Mucosa of gallbladder (tissue), 1 donor: ENCODE results near the gene PCA3. TPM values are rescaled to one million over a fixed set of nuclear protein-coding genes. Genes with fewer than 3 reads are reported as not detected.
A peak's percentile ranks its signal among the peaks of the same experiment; 100 is the strongest.

ENCODE experiments used
- DNase-seq: peaks from one replicate; pipeline ENCODE4 v3.0.0-alpha.2; 2020; ENCODE audit warnings: low spot score
- total RNA-seq: library from RNA; stranded (reverse); gene quantifications from one replicate; pipeline ENCODE4 v1.2.1, GENCODE V29; 2021
- donor health status: DM: no; HTN: no; CAD: no.

The PCA3 gene
- total RNA-seq, 1 donor from 2014 or later, result not detected

DNA sequence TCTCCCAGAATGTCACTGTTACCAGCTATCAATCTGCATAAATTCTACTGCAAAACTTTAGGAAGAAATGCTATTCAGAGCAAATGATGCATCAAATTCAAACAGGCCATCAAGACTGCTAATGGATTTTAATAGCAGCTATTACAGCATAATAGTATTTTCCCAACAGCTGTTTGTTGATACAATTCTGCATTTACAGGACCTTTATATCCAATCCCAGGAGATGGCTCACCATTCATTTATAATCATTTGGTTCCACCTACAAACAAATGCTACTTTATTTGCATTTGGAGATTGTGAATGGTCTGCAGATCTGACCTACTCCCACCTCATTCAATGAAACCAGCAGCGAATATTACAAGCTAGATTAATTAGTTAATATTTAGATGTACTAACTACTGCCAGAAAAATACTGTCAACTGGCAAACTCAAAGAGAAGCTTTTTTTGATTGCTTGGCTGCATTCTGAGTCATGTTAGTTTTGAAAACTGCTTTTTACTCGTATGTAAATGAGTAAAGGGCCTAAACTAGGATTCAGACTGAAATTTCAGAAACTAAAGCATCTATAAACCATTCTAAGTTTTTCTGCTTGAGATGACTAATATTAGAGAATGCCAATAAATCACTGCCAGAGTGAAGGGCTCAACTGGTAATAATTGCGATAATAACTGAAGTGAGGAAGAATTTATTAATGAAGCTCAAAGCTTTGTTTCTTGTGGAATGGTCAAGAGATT is 7.1 kb upstream of the PCA3 start:
- DNase-seq, result no peak

DNA sequence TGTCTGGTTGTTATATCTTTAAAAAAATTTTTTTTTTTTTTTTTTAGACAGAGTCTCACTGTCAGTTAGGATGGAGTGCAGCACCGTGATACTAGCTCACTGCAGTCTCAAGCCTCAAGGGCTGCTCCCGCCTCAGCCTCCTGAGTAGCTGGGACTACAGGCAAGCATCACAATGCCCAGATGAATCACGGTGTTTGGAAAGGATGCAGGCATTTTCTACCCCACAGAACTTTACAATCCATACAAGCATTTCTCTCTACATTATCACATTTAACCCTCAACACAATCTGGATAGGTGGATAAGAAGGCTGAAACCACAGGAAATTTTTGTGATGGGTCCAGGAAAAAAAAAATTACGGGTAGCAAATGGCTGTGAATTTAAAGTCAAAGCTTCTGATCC is 5.8 kb upstream of the PCA3 start:
- DNase-seq, result no peak

DNA sequence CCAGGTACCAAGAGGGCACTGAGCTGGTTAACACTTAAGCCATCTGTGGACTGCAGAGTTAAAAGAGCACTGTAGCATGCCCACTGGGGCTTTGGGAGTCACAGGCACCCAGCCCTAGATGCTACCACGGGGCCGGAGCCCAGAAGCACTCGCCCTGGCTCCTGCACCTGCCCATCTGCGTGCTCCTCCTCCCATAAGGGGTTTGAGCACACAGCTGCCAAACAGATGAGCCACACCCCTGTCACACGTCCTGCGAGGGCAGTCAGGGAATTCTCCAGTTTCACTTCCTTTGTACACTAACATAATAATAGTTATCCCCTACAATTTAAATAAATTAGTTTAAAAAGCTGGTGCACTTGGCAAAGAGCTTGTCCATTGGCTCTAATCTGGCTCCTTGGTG is 4.5 kb upstream of the PCA3 start:
- DNase-seq, result no peak

DNA sequence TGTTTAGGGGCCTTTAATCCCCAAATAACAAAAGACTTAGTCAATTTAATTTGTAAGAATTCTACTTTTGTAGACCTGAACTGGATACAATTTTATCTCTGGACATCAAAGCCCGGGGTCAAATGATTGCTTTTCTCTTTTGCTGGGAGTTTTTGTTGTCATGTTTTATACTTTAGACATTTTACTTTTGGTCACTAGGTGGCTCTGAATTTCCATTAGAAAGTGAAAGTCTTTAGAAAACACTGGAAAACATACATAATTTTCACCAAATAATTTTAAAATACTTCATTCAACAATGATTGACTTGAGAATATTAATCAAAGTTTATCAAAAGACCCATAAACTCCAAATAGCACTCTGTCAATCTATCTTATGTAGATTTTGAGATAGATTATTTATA is 2.8 kb upstream of the PCA3 start:
- DNase-seq, result no peak

DNA sequence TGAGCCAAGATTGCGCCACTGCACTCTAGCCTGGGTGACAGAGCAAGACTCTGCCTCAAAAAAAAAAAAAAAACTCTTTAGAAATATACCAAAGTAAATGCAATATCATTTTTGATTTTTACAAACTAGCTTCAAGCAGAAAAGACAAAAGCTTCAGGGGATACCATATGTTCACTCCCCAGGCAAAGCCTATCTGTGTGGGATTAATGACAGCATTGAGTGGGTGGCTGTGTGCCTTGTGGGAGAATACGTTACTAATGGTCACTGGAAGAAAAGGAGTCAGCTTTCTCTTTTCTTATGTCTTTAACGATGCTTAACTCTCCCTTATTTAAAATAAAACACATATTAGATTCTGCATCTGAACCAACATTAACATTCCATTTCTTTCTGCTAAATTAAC is 1.9 kb downstream of the PCA3 start:
- DNase-seq, result no peak

DNA sequence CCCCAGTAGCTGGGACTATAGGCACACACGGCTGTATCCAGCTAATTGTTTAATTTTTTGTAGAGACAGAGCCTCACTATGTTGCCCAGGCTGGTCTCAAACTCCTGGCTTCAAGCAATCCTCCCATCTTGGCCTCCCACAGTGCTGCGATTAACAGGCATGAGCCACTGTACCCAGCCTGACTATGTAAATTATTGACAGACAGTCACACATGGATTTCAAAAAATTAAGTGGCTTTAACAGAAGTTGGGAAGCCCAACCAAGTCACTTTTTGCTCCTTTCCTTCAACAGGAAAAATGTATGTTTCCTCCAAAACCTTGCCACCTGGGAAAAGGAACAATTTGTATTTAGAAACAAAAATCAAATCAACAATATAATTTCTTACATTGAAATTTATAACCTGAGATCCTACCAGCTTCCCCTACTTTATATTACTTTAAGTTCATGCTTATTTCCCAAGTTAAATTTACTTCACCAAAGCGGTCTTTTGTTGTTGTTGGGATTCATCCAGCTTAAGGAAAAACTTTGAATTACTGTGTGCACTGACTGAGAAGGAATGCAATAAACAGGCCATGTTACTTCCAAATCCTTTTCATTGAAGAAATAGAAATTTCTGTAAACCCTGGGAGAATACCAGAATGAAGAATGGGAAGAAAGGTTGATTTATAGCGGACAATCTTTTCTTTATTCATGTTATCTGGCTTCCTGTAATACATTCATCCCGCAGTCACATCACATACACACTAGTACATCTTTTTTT is 8.6 kb downstream of the PCA3 start:
- DNase-seq, result no peak

DNA sequence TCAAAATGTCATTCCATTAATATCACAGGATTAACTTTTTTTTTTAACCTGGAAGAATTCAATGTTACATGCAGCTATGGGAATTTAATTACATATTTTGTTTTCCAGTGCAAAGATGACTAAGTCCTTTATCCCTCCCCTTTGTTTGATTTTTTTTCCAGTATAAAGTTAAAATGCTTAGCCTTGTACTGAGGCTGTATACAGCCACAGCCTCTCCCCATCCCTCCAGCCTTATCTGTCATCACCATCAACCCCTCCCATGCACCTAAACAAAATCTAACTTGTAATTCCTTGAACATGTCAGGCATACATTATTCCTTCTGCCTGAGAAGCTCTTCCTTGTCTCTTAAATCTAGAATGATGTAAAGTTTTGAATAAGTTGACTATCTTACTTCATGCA is 20.6 kb downstream of the PCA3 start:
- no peak for DNase-seq

DNA sequence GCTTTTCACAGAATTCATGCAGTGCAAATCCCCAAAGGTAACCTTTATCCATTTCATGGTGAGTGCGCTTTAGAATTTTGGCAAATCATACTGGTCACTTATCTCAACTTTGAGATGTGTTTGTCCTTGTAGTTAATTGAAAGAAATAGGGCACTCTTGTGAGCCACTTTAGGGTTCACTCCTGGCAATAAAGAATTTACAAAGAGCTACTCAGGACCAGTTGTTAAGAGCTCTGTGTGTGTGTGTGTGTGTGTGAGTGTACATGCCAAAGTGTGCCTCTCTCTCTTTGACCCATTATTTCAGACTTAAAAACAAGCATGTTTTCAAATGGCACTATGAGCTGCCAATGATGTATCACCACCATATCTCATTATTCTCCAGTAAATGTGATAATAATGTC is 21.3 kb downstream of the PCA3 start:
- no peak for DNase-seq

DNA sequence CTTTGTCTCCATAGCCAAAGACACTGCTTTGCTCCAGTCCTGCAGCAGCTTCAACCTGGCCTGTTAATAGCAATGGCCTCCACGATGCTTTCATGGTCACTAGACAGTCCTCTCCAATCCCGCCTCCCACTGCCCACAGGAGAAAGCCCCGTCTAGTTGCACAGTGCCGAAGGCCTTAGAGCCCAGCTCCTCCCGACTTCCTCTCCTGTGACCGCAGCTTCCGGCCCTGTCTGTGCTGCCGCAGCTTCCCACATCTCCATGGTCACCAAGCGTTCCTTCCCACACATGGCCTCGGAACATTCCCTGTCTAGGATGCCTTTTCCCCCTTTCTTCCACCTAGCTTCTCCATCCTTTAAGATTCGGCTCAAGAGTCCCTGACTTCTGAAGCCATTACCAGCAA is 23.4 kb downstream of the PCA3 start:
- no peak for DNase-seq

DNA sequence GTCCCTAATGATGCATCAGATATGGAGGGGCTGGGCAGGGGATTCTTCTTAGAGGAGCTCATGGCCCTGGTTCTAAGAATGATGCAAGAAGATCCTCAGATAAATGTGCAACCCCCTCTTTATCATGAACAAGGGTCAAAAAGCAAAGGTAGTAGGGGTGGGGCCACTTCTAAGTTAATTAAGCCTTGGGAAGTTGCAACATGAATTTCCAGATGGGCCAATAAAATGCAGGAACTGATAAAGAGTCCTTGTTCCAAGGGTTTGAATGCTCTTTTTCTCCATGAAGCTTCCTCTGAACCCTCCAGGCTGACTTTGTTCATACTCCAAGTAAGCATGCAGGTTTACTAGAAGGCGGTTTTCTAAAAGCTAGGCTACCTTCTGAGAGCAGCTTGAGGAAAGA is 25.6 kb downstream of the PCA3 start:
- DNase-seq, result no peak

DNA sequence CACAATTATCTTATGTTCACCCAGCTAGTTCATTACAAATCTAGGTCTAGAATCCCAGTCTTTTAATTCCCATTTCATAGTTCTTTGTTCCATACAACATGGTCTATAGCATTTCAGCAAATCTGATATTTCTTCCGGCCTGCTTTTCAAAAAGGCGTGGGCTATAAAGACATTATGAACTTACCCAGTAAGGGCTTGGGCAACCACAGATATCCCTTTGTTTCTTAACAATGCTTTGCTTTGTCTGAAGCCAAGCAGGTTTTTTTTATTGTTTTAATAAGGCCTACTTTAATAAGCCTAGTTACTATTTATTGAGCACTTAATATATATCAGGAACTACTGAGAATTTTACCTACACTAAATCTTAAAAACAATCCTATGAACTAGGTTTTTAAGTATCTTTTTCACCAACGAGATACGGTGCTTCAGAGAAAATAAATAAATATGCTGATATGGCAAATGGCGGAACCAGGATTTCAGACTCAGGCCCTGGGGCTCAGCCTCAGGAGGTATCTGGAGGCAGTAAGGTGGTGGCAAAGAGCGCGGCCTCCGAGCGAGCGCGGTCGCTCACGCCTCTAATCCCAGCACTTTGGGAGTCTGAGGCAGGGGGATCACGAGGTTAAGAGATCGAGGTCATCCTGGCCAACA is 29.7 kb downstream of the PCA3 start:
- DNase-seq, result no peak

DNA sequence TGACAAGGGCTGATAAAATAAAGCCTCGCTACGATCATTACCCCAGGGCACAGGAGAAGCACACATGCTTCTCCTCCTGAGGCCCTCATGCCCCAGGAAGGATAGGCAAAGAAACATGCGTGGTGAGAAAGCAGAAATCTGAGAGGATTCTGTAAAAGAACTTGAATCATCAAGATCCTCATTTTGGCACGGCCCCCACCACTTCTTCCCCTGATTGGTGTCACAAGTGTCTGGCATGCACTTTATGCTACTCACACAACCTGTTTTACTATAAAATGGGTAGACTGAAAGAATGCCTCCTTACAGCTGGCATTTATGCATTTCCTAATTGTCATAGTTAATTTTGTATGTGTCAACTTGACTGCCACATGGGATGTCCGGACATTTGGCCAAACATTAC is 32.1 kb downstream of the PCA3 start:
- DNase-seq, result no peak

DNA sequence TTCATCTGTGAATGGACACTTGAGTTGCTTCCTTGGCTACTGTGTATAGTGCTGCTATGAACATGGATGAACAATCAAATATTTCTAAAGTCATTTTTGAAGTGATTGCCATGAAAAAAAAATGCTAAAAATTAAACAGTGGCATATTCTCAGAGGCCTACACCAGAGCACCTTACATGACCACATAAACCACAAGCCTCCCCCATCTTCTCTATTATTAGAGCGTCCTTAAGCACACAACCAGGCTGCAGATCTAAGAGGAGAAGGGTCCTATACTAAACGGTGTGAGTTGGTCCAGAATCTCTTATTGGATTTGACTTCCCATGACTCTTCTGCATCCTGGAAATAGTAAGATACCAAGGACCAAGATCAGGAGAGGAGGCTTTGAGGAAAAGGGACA is 34.3 kb downstream of the PCA3 start:
- no peak for DNase-seq

DNA sequence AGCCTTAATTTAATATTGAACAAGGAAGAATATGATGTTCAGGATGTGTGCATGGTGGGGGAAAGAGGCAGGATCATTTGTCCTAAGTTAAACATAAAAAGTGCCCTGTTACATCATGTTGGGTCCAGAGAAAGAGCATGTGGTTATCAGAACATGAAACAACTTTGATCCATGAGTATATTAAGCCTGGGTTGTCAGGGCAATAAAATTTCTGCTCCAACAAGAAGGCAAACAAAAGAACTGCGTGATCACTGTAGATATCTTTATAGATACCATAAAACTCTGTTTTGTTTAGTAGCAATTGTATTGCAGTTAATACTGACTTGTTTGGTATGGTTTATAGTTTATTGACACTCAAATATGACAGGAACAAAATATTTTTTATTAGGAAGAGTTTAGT is 35.2 kb downstream of the PCA3 start:
- no peak for DNase-seq

DNA sequence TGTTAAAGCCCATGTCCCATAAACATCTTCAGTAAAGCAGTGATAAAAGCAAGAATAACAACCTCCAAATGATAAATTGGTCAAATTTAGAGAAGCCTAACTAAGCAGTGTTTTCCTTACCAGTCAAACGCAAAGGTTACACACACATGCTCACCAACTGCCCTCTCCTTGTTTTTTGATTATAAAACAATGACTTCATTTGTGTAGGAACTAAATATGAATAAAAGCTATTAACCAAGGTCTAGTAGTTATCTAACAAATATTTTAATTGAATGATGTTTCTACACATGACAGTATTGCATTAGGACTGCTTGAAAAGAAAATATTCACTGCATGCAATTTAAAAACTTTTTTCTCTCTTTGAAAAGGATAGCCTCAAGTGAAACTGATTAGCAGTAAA is 36.7 kb downstream of the PCA3 start:
- no peak for DNase-seq

DNA sequence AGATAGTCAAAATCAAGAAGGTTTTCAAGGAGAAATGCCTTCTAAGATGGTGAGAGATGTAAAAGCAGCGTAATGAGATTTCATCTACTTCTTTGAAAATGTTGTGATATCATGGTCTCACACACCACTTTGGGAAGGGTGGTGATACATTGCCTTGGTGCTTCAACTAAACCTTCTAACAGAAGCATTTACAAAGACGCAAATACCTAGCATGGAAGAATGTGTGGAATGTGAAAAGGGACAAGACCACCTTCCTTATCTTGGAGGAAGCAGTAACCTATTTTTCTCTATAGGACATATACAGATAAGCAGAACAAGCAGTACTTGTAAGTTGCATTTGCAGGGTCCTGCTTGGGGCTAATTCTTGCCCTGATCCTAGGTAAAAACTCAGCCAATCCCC is 38.8 kb downstream of the PCA3 start:
- DNase-seq, result no peak

DNA sequence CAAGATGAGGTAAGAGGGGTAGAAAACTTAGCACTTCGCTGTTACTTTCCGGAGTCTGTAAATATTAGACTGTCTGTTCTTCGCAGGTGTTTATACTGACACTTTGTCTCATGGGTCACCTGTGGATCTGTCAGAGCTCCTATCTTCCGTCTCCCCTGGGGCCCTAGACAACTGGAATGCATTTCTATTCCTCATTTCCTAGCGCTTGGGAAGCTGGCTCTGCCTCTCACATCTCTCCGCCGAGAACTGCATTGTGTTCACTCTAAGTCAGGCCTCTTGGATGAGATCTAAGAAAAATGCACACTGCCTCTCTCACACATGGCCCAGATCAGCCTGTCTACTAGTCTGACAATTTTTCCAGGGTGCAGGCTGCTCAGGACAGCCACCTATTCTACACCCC is 39.5 kb downstream of the PCA3 start:
- DNase-seq, result no peak

DNA sequence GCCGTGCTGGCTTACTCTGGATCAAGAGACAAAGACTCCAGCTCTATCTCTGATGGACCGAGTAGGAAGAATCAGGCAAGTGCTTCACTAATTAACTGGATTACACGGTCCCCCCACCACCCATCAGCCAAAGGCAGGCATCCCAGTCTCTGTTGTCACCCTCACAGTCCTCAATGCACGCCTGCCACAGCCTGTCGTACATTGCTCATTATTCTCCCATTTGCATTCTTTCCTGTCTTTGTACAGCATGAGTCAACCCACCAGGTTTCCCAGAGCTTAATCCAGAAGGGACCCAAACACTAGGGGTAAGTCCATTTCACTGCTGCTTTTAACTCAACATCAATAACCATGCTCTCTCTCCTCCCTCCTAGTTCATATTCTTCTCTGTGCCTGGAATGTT is 44.4 kb downstream of the PCA3 start:
- no peak for DNase-seq

DNA sequence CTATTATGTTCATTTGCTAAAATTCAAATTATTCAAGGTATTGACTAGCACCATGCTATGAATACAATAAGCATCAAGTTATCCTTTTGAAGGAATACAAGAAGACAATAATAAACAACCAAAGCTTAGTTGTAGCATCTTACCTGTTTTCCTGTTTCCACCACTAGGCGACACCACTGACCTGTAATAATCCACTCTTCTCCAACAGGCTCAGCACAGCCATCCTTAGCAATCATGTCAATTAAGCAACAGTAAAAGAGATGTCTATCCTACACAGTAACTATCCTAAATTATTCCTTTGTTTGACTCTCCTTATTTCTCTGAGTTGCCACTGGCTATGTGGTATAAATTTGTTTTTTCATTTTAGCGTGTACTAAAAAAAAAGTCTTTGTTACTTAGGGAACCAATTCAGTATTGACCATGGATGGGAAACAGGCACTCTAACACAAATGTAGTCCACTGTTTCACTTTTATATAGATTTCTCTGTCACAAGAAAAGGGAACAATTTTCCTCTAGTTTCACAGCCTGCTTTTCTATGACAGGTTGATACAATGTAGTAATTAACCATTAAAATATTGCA is 46.2 kb downstream of the PCA3 start:
- peak; percentile 60 for DNase-seq

DNA sequence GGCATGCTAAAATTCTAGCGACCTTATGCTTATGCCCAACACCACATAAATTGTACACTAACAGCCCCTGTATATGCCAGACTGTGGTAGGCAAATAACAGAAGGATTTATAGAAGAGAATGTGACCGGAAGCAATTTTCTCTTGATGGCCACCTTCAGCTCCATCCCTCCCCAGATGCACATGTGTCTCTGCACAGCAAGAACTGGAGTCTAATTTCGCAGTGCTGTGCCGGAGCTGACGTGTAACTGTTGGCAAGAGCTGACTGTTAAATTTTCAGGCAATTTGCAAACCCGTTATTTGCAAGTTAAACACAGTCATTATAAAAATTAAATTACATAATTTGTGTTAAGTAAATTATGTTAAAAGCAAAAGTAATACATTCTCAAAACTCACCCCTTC is 48.4 kb downstream of the PCA3 start:
- no peak for DNase-seq

DNA sequence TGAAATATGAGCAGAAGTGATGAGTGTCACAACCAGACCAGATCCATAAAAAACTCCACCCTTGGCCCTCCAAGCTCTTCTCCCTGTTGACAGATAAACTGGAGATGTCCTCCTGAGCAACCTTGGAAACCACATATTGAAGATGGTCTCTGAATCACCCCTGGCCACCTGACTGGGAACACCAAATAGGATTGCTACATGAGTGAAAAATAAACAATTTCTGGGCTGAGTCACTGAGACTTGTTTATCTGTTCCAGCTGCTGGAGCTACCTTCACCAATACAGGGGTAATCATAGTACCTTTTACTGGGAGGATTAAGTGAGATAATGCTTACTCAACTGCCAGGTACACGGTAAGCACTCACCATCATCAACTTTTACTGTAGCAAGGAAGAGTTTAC is 53.3 kb downstream of the PCA3 start:
- no peak for DNase-seq

DNA sequence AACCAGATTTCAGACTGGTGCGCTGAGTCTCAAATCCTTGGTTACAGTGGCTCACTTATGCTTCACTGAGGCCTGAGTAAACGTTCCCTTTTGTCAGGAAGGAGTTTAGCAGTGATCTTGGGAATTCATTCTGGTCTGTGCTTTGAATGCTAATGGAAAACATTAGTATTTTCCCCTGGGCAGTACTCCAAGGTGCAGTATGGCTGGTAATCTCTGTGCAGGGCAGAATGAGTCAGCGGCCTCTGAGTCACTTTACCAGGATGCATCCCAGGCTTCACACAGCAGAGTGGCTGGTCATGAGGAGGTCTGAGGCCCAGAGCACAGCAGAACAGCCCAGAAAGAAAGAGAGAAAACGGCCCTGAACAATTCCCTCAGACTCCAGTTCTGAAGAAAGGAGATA is 54.0 kb downstream of the PCA3 start:
- DNase-seq, result peak; percentile 90

DNA sequence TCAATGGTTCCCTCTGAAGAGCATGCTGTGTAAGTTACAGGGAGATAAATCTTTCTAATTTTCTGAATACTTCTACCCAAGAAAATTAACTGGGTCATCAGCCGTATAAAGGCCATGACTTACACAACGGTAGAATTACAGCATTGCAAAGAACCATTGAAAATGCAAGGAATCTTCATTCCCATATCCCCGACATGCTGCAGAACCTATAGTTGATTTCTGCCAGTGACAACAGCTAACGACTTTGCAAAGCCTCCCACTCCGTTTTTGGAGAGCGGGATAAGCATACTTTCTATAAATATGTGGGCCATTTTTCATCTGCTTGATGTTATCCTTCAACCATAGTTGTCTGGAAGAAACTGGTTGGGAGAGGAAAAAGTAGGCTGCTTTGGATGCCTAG is 56.2 kb downstream of the PCA3 start:
- DNase-seq, result no peak
